HTERT RPE-1 (cell line): ENCODE results near the gene DLD.
"Not testable (repeated sequence)": the region's sequence is repeated elsewhere in the genome, so short reads cannot be mapped to it uniquely, and the experiment has no call there.

Experiments
- in situ Hi-C: fragments of 300-500 bp; cut with MboI; formaldehyde crosslinking; loops from 4 replicates; pipeline ENCODE4 v1.14.3; 2020; ENCODE audit warnings: low sequenced_read_pairs

DLD gene

DNA sequence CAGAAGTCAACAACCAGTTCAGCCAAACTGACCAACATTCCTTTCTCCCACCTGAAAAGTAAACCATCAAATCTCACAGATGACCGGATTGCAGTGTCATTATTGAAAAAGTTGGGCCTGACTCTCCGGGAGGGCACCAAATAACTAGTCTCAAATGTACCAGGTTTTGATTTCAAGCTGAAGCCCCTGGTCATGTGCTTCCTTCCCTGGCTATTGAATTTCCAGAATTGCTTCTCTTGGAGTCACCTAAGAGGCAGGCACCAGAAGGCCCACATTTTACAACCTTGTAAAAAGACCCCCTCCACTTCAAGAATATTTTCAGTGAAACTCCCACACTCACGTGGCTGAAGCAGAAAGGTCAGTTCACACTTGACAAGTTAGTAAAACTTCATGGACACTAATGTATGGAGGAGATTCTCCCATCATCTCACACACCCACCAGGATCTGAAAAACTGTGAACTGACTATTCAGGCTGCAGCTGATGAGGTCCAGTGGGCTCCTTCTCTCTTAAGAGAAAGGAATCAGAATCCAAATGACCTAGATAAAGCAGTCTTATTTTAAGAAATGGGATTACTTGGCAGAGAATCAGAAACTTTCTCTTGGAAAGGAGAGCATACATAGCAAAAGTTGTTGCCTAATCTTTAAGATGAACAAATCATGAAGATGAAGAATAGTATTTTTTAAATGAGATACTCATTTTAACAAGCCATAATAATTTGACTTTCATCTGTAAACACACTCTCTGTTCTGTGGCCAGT lies 53.6 kb downstream of the DLD start:
- in situ Hi-C loops = no loop called here

DNA sequence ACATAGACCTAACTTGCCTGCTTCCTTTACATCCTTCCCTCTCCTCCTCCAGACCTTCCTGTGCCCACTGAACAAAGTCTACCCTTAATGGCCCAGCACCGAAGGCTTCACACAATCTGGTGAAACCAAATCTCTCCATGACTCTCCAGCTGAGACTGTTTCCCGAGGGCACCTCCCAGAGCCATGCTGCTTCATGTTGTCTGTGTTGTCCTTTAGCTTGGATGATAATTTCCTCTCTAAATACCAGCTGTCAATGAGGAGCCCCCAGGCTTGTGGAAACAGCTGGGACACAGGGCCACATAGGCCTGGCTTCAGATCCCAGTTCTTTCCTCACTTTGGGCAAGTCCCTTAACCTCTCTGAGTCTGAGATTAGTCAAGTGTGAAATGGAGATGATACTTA lies 54.3 kb downstream of the DLD start:
- in situ Hi-C loops = no loop called here

DNA sequence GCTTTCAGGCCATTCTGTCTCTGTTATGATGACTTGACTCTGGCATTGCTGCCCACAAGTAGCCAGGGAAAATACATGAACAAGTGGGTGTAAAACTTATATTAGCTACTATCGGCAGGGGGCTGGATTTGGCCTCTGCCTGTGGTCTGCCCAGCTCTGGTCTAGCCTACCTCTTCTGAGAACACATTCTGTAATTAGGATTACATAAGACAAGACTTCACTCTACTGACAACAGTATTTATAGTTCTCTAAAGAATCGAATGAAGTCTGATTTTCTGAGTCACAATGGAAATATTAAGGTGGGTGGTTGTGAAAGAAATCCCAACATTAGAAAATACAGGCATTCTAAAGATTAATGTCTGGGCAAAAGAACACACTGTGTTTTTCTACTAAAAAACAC lies 55.5 kb downstream of the DLD start:
- in situ Hi-C loops = no loop called here

GRCh38 chr7:107946881-107947280 lies 55.9 kb downstream of the DLD start:
- in situ Hi-C loops = no loop called here

GRCh38 chr7:107948645-107949442 lies 57.9 kb downstream of the DLD start:
- in situ Hi-C loops = no loop called here

GRCh38 chr7:107949443-107949935 lies 58.5 kb downstream of the DLD start:
- in situ Hi-C loops = no loop called here

DNA sequence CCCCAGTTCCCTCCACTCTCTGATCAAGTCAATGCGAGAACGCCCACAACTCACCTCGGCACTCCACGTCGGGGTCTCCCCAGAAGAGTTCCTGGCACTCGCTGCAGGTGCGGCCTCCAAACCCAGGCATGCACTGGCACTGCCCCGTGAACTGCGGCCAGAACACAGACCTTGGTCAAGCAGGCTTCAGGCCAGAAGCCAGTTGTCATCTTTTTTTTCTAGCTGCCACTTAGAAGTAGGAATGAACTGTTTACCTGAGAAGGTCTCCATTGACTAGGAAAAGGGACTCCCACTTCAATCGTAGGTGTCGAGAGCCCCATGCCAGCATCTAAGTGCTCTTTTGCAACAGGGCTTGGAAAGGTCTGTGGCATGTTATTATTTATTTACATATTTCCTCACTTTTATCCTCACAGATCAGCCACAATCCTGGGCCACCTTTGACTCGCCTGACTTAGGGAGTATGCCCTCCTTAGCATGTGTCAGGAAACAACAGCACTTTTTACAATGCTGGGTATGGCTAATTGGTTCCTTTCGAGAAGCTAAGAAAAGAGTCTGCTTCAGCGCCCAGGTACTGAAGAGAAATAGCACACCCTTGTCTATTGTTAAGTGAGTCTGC lies 60.3 kb downstream of the DLD start:
- in situ Hi-C loops = no loop called here

- in situ Hi-C loops = no loop called here
These were observed 60.9 kb downstream of the DLD start for GRCh38 chr7:107951896-107952295.

- in situ Hi-C loops = no loop called here
These were observed 62.4 kb downstream of the DLD start for GRCh38 chr7:107953265-107953923.

- in situ Hi-C loops = no loop called here
These were observed 62.9 kb downstream of the DLD start for GRCh38 chr7:107953924-107954303.

DNA sequence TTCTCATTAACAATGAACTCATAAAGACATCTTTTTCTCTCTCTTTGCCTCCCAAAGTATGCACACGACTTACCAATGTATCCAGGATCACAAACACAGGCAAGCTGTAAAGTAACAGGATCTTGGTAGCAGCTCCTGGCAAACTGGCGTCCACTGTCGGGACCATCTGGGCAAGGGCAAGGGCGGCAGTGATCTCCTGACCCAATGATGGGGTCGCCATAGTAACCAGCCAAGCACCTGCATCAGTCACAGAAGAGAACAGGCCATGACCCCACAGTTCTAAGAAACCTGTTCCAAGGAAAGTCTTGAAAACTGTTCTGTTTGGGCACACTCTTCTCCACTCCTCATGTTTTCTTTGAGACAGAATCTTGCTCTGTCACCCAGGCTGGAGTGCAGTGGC lies 64.4 kb downstream of the DLD start:
- in situ Hi-C loops = no loop called here

DNA sequence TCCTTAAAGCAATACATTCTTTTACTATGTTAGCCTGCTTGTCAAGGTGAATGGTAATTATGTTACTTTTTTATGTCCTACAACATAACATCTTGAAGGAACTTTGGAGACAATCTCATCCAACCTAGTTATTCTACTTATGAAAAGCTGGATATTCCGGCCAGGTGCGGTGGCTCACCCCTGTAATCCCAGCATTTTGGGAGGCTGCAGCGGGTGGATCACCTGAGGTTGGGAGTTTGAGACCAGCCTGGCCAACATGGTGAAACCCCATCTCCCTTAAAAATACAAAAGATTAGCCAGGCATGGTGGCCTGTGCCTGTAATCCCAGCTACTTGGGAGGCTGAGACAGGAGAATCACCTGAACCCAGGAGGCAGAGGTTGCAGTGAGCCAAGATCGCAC lies 66.0 kb downstream of the DLD start:
- in situ Hi-C loops = not testable (repeated sequence)

DNA sequence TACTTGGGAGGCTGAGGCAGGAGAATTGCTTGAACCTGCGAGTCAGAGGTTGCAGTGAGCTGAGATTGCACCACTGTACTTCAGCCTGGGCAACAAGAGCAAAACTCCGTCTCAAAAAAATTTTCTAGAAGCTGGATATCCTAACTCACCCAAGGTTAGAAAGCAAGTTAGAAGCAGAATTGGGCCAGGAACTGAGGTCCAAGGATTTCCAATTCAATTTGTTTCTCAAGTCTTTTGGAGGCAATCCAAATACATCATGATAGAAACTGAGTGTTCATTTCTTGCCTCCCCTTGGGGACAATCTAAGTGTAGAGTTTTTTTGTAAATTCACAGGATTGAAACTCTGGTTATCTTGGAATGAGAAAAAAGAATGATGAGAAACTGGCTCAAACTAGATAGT lies 66.5 kb downstream of the DLD start:
- in situ Hi-C loops = no loop called here

GRCh38 chr7:107958764-107959526 lies 68.0 kb downstream of the DLD start:
- in situ Hi-C loops = no loop called here

GRCh38 chr7:107959527-107959898 lies 68.5 kb downstream of the DLD start:
- in situ Hi-C loops = no loop called here

- in situ Hi-C loops = no loop called here
These were observed 69.3 kb downstream of the DLD start for GRCh38 chr7:107960272-107960671.

GRCh38 chr7:107961405-107961804 lies 70.4 kb downstream of the DLD start:
- in situ Hi-C loops = no loop called here

GRCh38 chr7:107962817-107963216 lies 71.8 kb downstream of the DLD start:
- in situ Hi-C loops = no loop called here

DNA sequence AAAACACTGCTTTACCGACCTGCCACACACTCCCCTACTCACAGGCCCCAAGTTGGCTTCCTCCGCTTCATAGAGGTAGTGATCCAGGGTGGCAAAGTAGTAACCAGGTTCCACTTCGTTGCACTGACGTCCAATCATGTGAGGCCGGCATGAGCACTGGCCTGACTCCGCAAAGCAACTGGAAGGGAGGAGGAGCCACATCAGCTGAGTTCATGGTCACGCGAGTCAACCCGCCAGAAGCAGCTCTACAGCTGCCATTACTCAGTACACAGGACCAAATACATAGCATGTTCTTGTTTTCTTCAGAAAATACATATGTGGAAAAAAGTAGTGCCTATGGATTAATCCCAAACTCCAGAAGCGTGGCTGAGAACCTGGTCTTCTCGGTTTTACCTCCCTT lies 73.5 kb downstream of the DLD start:
- in situ Hi-C loops = no loop called here

GRCh38 chr7:107966711-107967110 lies 75.7 kb downstream of the DLD start:
- in situ Hi-C loops = no loop called here

- in situ Hi-C loops = no loop called here
These were observed 76.4 kb downstream of the DLD start for GRCh38 chr7:107967420-107967819.
